PC-3 (cell line): ENCODE results near the gene RAET1L.
"Not testable (repeated sequence)": the region's sequence is repeated elsewhere in the genome, so short reads cannot be mapped to it uniquely, and the experiment has no call there.

Experiments used
- CTCF ChIP-seq: fragments of 300-600 bp; sonication (generic); conservative IDR thresholded peaks from 2 replicates; pipeline ENCODE4 v1.5.1; 2017; ENCODE audit warnings: antibody characterized with exemption, low read depth, mild to moderate bottlenecking, low read length
- EZH2 ChIP-seq: fragments of 300-600 bp; sonication (generic); IDR thresholded peaks from one replicate; pipeline ENCODE4 v1.6.1; 2017; ENCODE audit warnings: antibody characterized with exemption, mild to moderate bottlenecking, low read length; ENCODE audit not compliant: unreplicated experiment
- EZH2phosphoT487 ChIP-seq: fragments of 300-600 bp; sonication (generic); IDR thresholded peaks from 2 replicates; pipeline ENCODE4 v1.6.1; 2018; ENCODE audit warnings: mild to moderate bottlenecking, antibody characterized with exemption, low read length, borderline replicate concordance

GRCh38 chr6:149991472-149991795 lies 33.9 kb downstream of the RAET1L start:
- TF ChIP-seq EZH2phosphoT487, EZH2, CTCF: not testable (repeated sequence)
